GM15510 (cell line): ENCODE data around the gene RSL1D1.

Experiments used
- POLR2A ChIP-seq: IDR thresholded peaks from 3 replicates; pipeline ENCODE4 v1.6.1; 2011; ENCODE audit warnings: borderline replicate concordance; ENCODE audit not compliant: insufficient read length; ENCODE audit errors: extremely low read depth

The RSL1D1 gene

GRCh38 chr16:11805556-11805955 is 45.8 kb downstream of the RSL1D1 start:
- TF ChIP-seq POLR2A = no peak

- TF ChIP-seq POLR2A = no peak
These were observed 49.8 kb downstream of the RSL1D1 start for GRCh38 chr16:11801481-11802021.

GRCh38 chr16:11800382-11800718 is 51.0 kb downstream of the RSL1D1 start:
- TF ChIP-seq POLR2A = no peak

- no peak for TF ChIP-seq POLR2A
These were observed 51.6 kb downstream of the RSL1D1 start for GRCh38 chr16:11799509-11800381.

- TF ChIP-seq POLR2A = no peak
These were observed 52.3 kb downstream of the RSL1D1 start for GRCh38 chr16:11799017-11799381.

- no peak for TF ChIP-seq POLR2A
These were observed 53.4 kb downstream of the RSL1D1 start for GRCh38 chr16:11797957-11798299.

GRCh38 chr16:11797166-11797956 is 54.0 kb downstream of the RSL1D1 start, which contains the start of gene ZC3H7A:
ZC3H7A (minus strand) TSS chr16:11797258; CDS start chr16:11782354, 14,904 bp downstream.
- TF ChIP-seq POLR2A = peak; percentile 98

- no peak for TF ChIP-seq POLR2A
These were observed 54.8 kb downstream of the RSL1D1 start for GRCh38 chr16:11796227-11797165.

- no peak for TF ChIP-seq POLR2A
These were observed 55.5 kb downstream of the RSL1D1 start for GRCh38 chr16:11795887-11796226.

GRCh38 chr16:11794996-11795886 is 56.1 kb downstream of the RSL1D1 start:
- no peak for TF ChIP-seq POLR2A

GRCh38 chr16:11794447-11794846 is 56.9 kb downstream of the RSL1D1 start:
- no peak for TF ChIP-seq POLR2A

GRCh38 chr16:11793840-11794239 is 57.5 kb downstream of the RSL1D1 start:
- TF ChIP-seq POLR2A = no peak

GRCh38 chr16:11792410-11793241 is 58.7 kb downstream of the RSL1D1 start:
- no peak for TF ChIP-seq POLR2A
